Endothelial cell of umbilical vein (primary cell): ENCODE results near the gene DENND1B.

ENCODE experiments used
- EZH2 ChIP-seq: IDR thresholded peaks from 2 replicates; pipeline ENCODE4 v1.6.1; 2012; ENCODE audit warnings: borderline replicate concordance, low read depth, mild to moderate bottlenecking, moderate library complexity, low read length, inconsistent platforms; ENCODE audit not compliant: severe bottlenecking
- GATA2 ChIP-seq: IDR thresholded peaks from 2 replicates; pipeline ENCODE4 v1.7.0; 2011; ENCODE audit warnings: low read depth, mild to moderate bottlenecking, moderate library complexity, mixed read lengths, low read length; ENCODE audit not compliant: insufficient read length, insufficient read depth
- MYC ChIP-seq: IDR thresholded peaks from one replicate; pipeline ENCODE4 v1.6.1; 2011; ENCODE audit warnings: mild to moderate bottlenecking, low read depth, low read length
- POLR2A ChIP-seq: IDR thresholded peaks from 2 replicates; pipeline ENCODE4 v1.6.1; 2012; ENCODE audit warnings: low read depth, mild to moderate bottlenecking, control low read depth, low read length
- POLR2AphosphoS5 ChIP-seq: IDR thresholded peaks from 2 replicates; pipeline ENCODE4 v1.6.1; 2012; ENCODE audit warnings: low read depth, mild to moderate bottlenecking, control low read depth, low read length, moderate library complexity; ENCODE audit not compliant: insufficient read depth
- TF ChIP-seq, protein P1 (sequence below), 2 donors: IDR thresholded peaks; 1 replicate in 1 of 2; 2 replicates in 1 of 2; pipeline ENCODE4 v1.5.1; 2011; ENCODE audit warnings: low read length in 2 of 2, mild to moderate bottlenecking in 2 of 2, moderate library complexity in 2 of 2, control low read depth in 1 of 2, inconsistent platforms in 1 of 2, low read depth in 1 of 2; ENCODE audit not compliant: insufficient read depth in 1 of 2; ENCODE audit errors: extremely low read depth in 1 of 2
- TF ChIP-seq, protein P2 (sequence below): IDR thresholded peaks from 2 replicates; pipeline ENCODE4 v1.6.1; 2011; ENCODE audit not compliant: insufficient read depth, insufficient read length

DNA sequence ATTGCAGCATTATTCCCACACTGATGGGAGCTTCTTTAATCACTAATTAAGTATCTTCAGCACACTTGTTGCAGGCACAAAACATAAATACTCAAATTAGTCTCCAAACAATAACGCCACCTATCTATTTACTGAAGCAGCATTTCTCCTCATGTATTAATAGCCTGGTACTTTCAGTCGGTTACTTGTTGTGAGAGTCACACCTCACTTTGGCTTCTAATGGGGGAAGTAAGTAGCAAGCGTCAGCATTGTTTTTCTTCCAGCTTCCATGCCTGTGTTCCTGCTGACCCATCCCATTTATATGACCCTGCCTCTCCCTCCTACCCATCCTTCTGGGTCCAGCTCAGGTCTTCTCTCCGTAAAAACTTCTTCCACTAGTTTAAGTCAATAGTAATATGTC, 31.9 kb upstream of the DENND1B start:
- TF ChIP-seq POLR2AphosphoS5 (no peak), EZH2 (no peak), POLR2A (no peak), MYC (no peak), GATA2 (no peak)
- TF ChIP-seq, protein P1, sequence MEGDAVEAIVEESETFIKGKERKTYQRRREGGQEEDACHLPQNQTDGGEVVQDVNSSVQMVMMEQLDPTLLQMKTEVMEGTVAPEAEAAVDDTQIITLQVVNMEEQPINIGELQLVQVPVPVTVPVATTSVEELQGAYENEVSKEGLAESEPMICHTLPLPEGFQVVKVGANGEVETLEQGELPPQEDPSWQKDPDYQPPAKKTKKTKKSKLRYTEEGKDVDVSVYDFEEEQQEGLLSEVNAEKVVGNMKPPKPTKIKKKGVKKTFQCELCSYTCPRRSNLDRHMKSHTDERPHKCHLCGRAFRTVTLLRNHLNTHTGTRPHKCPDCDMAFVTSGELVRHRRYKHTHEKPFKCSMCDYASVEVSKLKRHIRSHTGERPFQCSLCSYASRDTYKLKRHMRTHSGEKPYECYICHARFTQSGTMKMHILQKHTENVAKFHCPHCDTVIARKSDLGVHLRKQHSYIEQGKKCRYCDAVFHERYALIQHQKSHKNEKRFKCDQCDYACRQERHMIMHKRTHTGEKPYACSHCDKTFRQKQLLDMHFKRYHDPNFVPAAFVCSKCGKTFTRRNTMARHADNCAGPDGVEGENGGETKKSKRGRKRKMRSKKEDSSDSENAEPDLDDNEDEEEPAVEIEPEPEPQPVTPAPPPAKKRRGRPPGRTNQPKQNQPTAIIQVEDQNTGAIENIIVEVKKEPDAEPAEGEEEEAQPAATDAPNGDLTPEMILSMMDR (IDR thresholded peaks at IDR 0.05; ENCODE audit: extremely low read depth in 1 of 2, insufficient read depth in 1 of 2, low read depth in 1 of 2, low read length in 2 of 2) = no peak
- TF ChIP-seq, protein P2, sequence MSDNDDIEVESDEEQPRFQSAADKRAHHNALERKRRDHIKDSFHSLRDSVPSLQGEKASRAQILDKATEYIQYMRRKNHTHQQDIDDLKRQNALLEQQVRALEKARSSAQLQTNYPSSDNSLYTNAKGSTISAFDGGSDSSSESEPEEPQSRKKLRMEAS = no peak
